ENCODE measurements around the gene SH3RF3. TPM values are rescaled to one million over a fixed set of nuclear protein-coding genes. Genes with fewer than 3 reads are reported as not detected.

SH3RF3 gene
- total RNA-seq, 1 experiment from 2014 or later, result 0.32 TPM

- in situ Hi-C loops (cut with HindIII; ENCODE audit: low pct_unique_long_range_greater_than_20kb, low sequenced_read_pairs), result no loop called here
- DNase-seq (ENCODE audit: low read depth, low spot score), result no peak
Measured at GRCh38 chr2:109417701-109418335, 288.8 kb downstream of the SH3RF3 start.

DNA sequence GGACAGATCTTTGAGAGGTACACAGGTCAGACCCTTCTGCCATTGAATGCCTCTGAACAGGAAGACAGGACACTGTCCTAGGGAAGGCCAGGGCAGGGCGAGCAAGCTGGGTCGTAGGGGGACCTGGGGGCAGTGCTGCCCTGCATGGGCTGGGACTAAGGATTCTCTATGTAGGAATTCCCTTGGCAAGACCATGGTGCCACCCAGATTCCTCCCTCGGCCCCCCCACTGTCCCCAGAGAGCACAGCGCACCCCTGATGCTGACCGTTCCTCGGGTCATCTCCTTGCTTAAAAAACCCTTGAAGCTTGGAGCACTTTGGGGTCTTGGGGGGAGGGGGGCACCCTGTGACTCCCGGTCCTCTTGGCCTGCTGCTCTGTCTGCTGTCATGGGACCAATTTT is 289.7 kb downstream of the SH3RF3 start:
- DNase-seq (ENCODE audit: low read depth, low spot score), result no peak
- in situ Hi-C loops (cut with HindIII; ENCODE audit: low pct_unique_long_range_greater_than_20kb, low sequenced_read_pairs), result no loop called here

GRCh38 chr2:109419171-109419756 is 290.3 kb downstream of the SH3RF3 start:
- DNase-seq (ENCODE audit: low read depth, low spot score), result no peak
- in situ Hi-C loops (cut with HindIII; ENCODE audit: low pct_unique_long_range_greater_than_20kb, low sequenced_read_pairs), result no loop called here

GRCh38 chr2:109419960-109420370 is 291.0 kb downstream of the SH3RF3 start:
- in situ Hi-C loops (cut with HindIII; ENCODE audit: low pct_unique_long_range_greater_than_20kb, low sequenced_read_pairs), result no loop called here
- no peak for DNase-seq (ENCODE audit: low read depth, low spot score)

- in situ Hi-C loops (cut with HindIII; ENCODE audit: low pct_unique_long_range_greater_than_20kb, low sequenced_read_pairs), result no loop called here
- no peak for DNase-seq (ENCODE audit: low read depth, low spot score)
Measured at GRCh38 chr2:109421101-109421500, 292.1 kb downstream of the SH3RF3 start.

DNA sequence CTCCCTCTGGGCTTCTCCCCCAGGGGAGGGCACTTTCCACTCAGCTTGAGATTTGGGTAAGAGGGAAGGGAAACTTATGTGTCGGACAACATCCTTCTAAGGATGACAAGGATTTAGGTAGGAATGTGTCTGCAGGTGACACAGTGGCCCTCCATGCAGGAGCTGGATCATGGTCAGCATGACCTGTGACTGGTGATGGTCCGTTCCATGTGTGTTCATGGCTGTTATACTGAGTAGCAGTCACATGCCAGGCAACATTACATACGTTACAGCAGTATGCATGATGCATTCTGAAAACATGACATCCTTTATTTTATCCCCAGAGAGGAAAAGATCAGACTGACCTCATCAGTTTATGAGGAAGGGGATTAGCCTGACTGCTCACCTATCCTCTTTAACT is 292.6 kb downstream of the SH3RF3 start:
- in situ Hi-C loops (cut with HindIII; ENCODE audit: low pct_unique_long_range_greater_than_20kb, low sequenced_read_pairs), result no loop called here
- no peak for DNase-seq (ENCODE audit: low read depth, low spot score)

DNA sequence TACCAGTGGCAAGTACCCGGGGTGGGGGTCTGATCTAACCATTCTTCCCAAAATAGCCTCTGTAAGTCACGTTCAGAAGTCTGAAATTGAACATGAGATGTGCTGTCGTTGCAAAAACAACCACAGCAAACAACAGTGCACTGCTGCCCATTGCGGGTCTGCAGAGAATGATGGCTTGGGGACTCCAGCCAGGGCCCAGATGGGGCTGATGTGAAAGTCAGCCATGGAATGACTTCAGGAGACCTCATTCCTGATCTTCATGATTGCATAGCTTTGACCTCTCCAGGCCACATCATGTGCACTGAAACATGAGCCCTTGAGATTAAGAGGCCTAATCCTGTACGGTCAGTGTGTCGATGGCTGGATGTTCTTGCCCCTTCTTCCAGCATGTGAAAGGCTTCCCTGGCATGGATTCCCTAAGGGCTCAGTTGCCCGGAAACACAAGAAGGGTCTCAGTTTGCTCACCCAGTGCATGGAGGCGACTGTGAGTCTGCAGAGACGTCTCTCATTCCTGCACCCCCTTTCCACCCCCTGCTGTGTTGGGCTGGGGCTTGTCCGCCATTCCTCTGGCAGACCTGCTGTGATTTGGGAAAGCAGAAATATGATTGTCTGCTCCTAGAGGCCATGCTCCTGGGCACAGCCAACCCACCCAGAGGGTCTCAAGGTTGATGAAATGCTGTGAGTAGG is 293.2 kb downstream of the SH3RF3 start:
- DNase-seq (ENCODE audit: low read depth, low spot score), result no peak
- in situ Hi-C loops (cut with HindIII; ENCODE audit: low pct_unique_long_range_greater_than_20kb, low sequenced_read_pairs), result no loop called here

- no peak for DNase-seq (ENCODE audit: low read depth, low spot score)
- in situ Hi-C loops (cut with HindIII; ENCODE audit: low pct_unique_long_range_greater_than_20kb, low sequenced_read_pairs), result no loop called here
Measured at GRCh38 chr2:109422758-109423500, 293.9 kb downstream of the SH3RF3 start.

GRCh38 chr2:109423556-109424359 is 294.8 kb downstream of the SH3RF3 start:
- no peak for DNase-seq (ENCODE audit: low read depth, low spot score)
- in situ Hi-C loops (cut with HindIII; ENCODE audit: low pct_unique_long_range_greater_than_20kb, low sequenced_read_pairs), result no loop called here

DNA sequence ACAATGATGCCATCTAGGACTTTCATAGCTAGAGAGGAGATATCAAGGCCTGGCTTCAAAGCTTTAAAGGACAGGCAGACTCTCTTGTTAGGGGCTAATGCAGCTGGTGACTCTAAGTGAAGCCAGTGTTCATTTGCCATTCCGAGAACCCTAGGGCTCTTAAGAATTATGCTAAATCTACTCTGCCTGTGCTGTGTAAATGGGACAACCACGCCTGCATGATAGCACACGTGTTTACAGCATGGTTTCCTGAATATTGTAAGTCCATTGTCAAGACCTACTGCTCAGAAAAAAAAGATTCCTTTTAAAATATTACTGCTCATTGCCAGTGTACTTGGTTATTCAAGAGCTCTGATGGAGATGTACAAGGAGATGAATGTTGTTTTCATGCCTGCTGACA is 296.4 kb downstream of the SH3RF3 start:
- in situ Hi-C loops (cut with HindIII; ENCODE audit: low pct_unique_long_range_greater_than_20kb, low sequenced_read_pairs), result no loop called here
- no peak for DNase-seq (ENCODE audit: low read depth, low spot score)

DNA sequence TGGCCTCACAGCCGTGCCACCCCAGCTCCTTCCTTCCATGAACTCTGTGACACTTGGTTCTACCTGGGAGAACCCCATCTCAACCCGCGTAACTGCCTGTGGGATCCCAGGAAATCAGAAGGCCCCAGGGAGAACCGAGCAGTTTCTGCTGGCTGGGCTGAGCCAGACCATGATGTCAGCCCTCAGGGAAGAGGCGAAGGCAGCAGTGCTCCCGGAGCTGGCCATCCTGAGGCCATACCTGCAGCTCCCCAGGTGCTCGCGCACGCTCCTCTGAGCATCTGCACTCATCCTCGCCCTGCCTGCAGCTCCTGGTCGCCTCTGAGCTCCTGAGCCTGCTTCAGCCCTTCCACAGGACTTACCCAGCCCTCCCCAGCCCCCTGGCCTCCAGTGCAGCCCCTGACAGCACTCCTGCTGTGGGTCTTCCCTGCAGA is 298.7 kb downstream of the SH3RF3 start:
- in situ Hi-C loops (cut with HindIII; ENCODE audit: low pct_unique_long_range_greater_than_20kb, low sequenced_read_pairs), result no loop called here
- DNase-seq (ENCODE audit: low read depth, low spot score), result no peak

- no peak for DNase-seq (ENCODE audit: low read depth, low spot score)
- in situ Hi-C loops (cut with HindIII; ENCODE audit: low pct_unique_long_range_greater_than_20kb, low sequenced_read_pairs), result no loop called here
Measured at GRCh38 chr2:109428281-109428680, 299.3 kb downstream of the SH3RF3 start.

DNA sequence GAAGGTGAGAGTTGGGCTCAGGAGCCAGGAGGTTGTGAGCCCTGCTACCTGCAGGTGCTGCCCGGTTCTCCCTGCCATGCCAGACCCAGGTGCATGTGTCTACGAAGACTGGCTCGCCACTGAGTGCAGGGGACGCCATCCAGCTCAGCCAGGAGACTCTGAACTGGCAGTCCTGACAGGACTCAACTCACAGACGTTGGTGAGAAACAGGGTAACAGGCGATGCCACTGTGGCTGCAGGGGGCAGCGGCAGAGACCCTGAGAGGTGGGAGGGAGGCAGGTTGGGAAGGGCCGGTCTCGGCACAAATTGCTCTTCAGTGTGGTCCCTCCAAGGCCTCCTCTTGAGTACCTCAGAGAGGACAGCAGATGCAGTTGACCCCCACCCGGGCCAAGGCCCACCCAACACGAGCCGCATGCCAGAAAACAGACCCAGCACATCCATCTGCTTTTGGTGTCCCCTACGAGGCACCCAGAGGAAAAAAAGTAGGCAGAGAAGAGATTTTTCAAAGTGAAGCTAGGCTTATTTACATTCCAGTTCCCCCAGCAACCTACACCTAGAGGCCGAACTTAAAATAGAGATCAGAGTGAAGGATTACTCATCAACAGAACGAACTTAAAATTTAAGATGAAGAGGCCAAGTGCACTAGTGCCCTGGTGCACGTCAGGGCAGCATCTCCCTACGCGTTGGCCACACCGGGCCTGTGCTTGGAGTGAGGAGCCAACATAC is 300.0 kb downstream of the SH3RF3 start:
- DNase-seq (ENCODE audit: low read depth, low spot score), result no peak
- in situ Hi-C loops (cut with HindIII; ENCODE audit: low pct_unique_long_range_greater_than_20kb, low sequenced_read_pairs), result no loop called here

DNA sequence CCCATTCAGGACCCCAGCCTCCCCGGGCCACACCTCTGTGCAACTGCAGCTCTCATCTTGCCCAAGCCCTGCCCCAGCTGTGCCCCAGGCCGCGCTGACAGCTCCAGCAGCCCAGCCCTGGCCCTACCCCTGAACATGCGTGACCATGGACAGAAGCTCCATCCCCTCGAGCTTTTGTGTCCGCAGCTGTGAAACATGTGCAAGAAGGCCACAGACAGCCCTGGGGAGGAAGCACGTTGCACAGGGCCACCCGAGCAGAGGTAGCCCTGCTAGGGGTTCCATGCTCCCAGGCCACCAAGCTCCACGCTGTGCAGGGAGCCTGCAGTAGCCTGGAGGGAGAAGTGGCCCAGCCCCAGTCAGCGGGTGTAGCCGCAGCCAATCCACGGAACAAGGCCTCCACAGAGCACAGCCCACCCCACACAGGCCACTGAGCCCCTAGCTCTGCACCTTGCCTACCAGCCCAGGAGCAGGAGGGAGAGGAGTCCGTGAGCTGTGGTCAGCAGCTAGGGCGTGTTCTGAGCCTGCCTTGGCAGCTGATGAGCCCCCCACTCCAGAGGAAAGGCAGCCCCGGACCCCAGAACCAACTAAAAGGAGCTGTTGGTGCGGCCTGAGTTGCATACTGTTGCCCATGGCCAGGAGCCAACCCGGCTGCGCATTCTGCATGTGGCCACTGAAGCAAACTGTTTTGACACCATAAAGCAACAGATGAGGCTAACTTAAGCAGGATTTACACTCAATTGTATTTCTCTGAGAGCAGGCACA is 300.7 kb downstream of the SH3RF3 start:
- in situ Hi-C loops (cut with HindIII; ENCODE audit: low pct_unique_long_range_greater_than_20kb, low sequenced_read_pairs), result no loop called here

GRCh38 chr2:109430329-109430636 is 301.3 kb downstream of the SH3RF3 start:
- DNase-seq (ENCODE audit: low read depth, low spot score), result no peak
- in situ Hi-C loops (cut with HindIII; ENCODE audit: low pct_unique_long_range_greater_than_20kb, low sequenced_read_pairs), result no loop called here

More for the DNA sequence above, 300.7 kb downstream of the SH3RF3 start:
- no peak for DNase-seq (ENCODE audit: low read depth, low spot score)

GRCh38 chr2:109432421-109432820 is 303.4 kb downstream of the SH3RF3 start:
- in situ Hi-C loops (cut with HindIII; ENCODE audit: low pct_unique_long_range_greater_than_20kb, low sequenced_read_pairs), result no loop called here
- DNase-seq (ENCODE audit: low read depth, low spot score), result no peak

DNA sequence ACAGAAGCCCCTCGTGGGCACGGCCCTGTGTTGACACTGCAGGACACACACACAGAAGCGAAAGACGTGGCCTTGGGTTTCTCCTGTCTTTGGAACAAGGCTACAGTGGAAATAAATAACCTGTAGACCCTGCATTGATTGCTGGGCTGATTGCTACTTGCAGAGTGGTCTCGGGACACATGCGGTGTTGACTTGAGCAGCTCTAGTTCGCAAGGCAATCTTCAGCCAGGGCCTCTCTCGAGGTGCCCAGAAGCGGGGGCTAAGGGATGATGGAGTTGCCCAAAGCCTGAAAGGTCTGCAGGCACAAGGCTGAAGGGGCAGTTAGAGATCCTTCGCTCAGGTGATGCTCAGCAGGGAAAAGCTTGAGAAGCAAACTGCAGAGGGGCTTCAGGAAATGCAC is 304.5 kb downstream of the SH3RF3 start:
- in situ Hi-C loops (cut with HindIII; ENCODE audit: low pct_unique_long_range_greater_than_20kb, low sequenced_read_pairs), result no loop called here
- DNase-seq (ENCODE audit: low read depth, low spot score), result no peak

Data from SK-MEL-5 (cell line).